Mucosa of descending colon (tissue), 3 donors: ENCODE measurements around the gene TUBGCP3. TPM values are rescaled to one million over a fixed set of nuclear protein-coding genes. Genes with fewer than 3 reads are reported as not detected.

Source experiments
- ATAC-seq: fragments of 200-7000 bp; cut with Tn5 transposase; one replicate; pipeline ENCODE4 v1.9.1; 2020; ENCODE audit warnings: mild to moderate bottlenecking, moderate library complexity
- DNase-seq, 3 donors: peaks; one replicate each; pipeline ENCODE4 v3.0.0-alpha.2; 2020
- H3K36me3 ChIP-seq: fragments of 200-600 bp; one replicate; pipeline ENCODE4 v1.8.0; 2021; ENCODE audit warnings: low read depth, mild to moderate bottlenecking
- H3K4me1 ChIP-seq: fragments of 200-600 bp; one replicate; pipeline ENCODE4 v1.8.0; 2021; ENCODE audit warnings: low read depth, mild to moderate bottlenecking
- H3K4me3 ChIP-seq: fragments of 200-600 bp; one replicate; pipeline ENCODE4 v1.8.0; 2021; ENCODE audit warnings: mild to moderate bottlenecking
- H3K9me3 ChIP-seq: fragments of 200-600 bp; one replicate; pipeline ENCODE4 v1.8.0; 2021; ENCODE audit warnings: mild to moderate bottlenecking
- intact Hi-C, 2 donors: fragments of 100-400 bp; cut with DNase I in 1 of 2; cut with micrococcal nuclease in 1 of 2; formaldehyde crosslinking; loops; one replicate each; pipeline versions ENCODE4 v1.11.0 to v1.11.1; 2022; cut with DNase I, micrococcal nuclease
- long read RNA-seq, 2 donors: library from polyadenylated mRNA; unstranded; transcript quantifications; one replicate each; pipeline ENCODE4 v2.0.0, GENCODE V29; 2019 to 2021
- total RNA-seq, 3 donors: library from RNA; stranded (reverse); fragmentation: NEBNext Ultra II Directional in 2 of 3; extraction: Animal tissue kit (Norgen Biotek cat#: 25700) in 2 of 3; gene quantifications; one replicate each; pipeline versions ENCODE4 v1.2.1 to v1.2.4, GENCODE V29; 2021 to 2023
- TF ChIP-seq, protein P1 (sequence below): fragments of 200-600 bp; IDR thresholded peaks from one replicate; pipeline ENCODE4 v1.8.0; 2022; ENCODE audit warnings: antibody characterized with exemption, mild to moderate bottlenecking
- donor health status: DM: no; HTN: no; CAD: no; lungs with moderate emphysema.
- donor health status: DM: no; HTN: no; CAD: no.
- donor health status: DM: no; HTN: yes; CAD: no.

Gene TUBGCP3, protein sequence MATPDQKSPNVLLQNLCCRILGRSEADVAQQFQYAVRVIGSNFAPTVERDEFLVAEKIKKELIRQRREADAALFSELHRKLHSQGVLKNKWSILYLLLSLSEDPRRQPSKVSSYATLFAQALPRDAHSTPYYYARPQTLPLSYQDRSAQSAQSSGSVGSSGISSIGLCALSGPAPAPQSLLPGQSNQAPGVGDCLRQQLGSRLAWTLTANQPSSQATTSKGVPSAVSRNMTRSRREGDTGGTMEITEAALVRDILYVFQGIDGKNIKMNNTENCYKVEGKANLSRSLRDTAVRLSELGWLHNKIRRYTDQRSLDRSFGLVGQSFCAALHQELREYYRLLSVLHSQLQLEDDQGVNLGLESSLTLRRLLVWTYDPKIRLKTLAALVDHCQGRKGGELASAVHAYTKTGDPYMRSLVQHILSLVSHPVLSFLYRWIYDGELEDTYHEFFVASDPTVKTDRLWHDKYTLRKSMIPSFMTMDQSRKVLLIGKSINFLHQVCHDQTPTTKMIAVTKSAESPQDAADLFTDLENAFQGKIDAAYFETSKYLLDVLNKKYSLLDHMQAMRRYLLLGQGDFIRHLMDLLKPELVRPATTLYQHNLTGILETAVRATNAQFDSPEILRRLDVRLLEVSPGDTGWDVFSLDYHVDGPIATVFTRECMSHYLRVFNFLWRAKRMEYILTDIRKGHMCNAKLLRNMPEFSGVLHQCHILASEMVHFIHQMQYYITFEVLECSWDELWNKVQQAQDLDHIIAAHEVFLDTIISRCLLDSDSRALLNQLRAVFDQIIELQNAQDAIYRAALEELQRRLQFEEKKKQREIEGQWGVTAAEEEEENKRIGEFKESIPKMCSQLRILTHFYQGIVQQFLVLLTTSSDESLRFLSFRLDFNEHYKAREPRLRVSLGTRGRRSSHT
- total RNA-seq: 10 to 100 TPM; 27.7 to 44.8 (median 32.7) TPM
- long read RNA-seq, donor 1, transcript TUBGCP3-201 (22 exons, 3,899 nt): major isoform, 15 of 27 reads
- long read RNA-seq, donor 1, partial matches to known transcripts: 5 of 27 reads
- long read RNA-seq, donor 1, other reads (novel, unspliced or antisense): 5 of 27 reads
- long read RNA-seq, donor 2, partial matches to known transcripts: 2 of 9 reads
- long read RNA-seq, donor 2, other reads (novel, unspliced or antisense): 1 of 9 reads

DNA sequence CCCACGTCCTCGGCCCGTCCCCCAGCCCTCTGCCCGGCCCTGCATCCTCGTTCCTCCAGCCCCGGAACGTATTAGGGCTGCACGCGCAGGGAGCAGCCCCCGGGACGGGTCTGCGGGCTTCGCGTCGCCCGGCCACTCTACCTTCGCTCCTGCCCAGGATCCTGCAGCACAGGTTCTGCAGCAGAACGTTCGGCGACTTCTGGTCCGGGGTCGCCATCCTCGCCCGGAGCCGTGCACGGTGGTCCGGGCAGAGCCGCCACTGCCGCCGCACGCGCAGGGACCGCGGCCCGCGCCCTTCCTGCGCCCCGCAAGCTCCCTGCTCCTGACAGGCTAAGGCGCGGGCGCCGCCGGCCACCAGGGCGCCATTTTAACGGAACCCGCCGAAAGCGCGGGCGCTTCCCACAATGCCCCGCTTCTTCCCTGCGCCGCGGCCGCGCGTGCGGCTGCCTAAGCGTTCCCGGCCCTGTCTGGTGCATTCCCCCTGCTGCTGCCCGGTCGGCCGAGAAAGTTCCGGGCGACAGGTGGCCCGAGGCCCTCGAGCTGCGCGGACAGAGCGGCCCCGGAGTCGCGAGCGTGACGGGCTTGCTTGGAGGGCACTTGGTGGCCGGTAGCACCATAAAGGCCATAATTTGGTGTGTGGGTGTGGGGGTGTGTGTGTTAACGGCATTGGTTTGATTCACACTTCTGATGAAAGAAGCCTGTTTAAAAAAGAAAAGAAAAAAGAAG lies at the start of gene TUBGCP3:
Gene TUBGCP3, minus strand, starts transcription at position 390 of the 726 bp plus-strand sequence. Its CDS starts 173 bp downstream, at position 217.
- Histone ChIP-seq H3K36me3 (no peaks in the 10 kb centered on the region), H3K4me3 (peak within 1 kb of the TSS; percentile 96), H3K9me3 (no peaks in the 10 kb centered on the region), H3K4me1 (peaks cover 22% of the 10 kb centered on the region)
- DNase-seq: peak; percentile 87 to 91 (median 90)
- peak; percentile 97 for ATAC-seq
- TF ChIP-seq, protein P1, sequence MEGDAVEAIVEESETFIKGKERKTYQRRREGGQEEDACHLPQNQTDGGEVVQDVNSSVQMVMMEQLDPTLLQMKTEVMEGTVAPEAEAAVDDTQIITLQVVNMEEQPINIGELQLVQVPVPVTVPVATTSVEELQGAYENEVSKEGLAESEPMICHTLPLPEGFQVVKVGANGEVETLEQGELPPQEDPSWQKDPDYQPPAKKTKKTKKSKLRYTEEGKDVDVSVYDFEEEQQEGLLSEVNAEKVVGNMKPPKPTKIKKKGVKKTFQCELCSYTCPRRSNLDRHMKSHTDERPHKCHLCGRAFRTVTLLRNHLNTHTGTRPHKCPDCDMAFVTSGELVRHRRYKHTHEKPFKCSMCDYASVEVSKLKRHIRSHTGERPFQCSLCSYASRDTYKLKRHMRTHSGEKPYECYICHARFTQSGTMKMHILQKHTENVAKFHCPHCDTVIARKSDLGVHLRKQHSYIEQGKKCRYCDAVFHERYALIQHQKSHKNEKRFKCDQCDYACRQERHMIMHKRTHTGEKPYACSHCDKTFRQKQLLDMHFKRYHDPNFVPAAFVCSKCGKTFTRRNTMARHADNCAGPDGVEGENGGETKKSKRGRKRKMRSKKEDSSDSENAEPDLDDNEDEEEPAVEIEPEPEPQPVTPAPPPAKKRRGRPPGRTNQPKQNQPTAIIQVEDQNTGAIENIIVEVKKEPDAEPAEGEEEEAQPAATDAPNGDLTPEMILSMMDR: no peak
- intact Hi-C loops: no loop called here

DNA sequence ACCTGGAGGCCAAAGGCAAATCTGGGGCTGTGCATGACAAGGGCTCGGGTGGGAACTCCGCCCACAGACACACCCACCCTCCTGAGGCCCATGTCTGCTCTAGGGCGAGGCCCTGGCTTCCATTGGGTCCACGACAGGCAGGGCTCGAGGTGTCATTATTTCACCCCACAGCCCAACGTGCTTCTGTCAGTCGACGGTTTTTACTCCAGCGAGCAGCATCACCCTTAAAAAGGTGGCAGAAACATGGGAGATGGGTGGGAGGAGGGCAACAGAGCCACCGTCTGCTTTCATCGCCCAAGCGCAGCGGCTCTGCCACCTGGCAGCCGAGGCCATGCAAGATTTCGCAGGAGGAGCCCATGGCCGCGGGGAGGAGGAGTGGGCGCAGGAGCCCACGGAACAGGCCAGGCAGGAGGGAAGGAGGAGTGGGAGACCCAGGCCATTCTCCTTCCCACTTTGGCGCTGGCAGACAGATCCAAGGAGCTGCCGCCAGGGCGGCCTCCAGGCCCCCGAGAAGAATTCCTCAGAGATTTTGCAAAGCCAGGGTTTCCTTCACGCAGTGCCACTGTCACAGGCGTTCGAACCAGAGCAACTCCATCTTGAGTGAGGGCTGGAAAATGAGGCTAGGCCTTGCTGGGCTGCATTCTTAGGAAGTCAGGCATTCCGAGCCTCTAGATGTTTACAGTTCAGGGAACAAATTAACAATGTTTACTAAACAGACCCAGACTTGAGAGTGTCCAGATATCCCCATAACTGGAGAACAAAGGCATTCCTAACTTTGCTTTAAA lies 49.3 kb upstream of the TUBGCP3 start:
- no peaks in the 10 kb centered on the region for H3K36me3 ChIP-seq
- no peaks in the 10 kb centered on the region for H3K9me3 ChIP-seq
- TF ChIP-seq, protein P1: no peak
- no peak for DNase-seq
- intact Hi-C loops: loop anchor here in 1 of 2 donors (10.0 kb wide), 1 partner anchor 238 kb away; no protein-coding TSS in a partner anchor
- H3K4me3 ChIP-seq: no peak overlapping the region
- H3K4me1 ChIP-seq: no peaks in the 10 kb centered on the region
- ATAC-seq: no peak

DNA sequence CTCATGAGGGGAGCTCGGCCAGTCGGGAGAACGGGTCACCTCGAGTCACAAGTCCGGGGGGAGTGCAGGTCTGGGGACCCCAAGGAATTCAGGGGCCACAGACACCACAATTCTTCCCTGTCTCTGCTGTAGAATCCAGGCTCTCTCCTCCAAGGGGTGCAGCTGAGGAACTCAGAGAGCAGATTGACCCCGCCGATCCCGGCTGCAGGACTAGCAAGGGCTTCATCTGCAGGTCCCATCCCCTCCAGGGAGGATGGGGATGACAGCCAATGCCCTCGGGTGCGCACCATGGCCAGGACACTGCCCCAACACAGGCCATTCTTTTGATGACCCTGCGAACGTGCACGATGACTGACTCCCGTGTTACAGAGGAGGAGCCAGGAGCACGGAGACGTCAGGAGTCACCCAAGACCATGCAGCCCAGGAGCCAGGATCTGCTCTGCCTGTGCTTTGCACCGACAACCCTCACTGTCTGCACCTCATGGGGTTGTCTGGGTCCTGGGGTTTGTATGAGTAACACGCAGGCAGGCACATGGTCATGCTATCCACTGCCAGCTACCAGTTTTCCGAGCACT lies 48.5 kb upstream of the TUBGCP3 start:
- H3K9me3 ChIP-seq: no peaks in the 10 kb centered on the region
- intact Hi-C loops: loop anchor here in 1 of 2 donors (10.0 kb wide), 1 partner anchor 238 kb away; no protein-coding TSS in a partner anchor
- TF ChIP-seq, protein P1: no peak
- DNase-seq (no peak), ATAC-seq (no peak)
- no peaks in the 10 kb centered on the region for H3K4me1 ChIP-seq
- no peak overlapping the region for H3K4me3 ChIP-seq
- H3K36me3 ChIP-seq: no peaks in the 10 kb centered on the region

DNA sequence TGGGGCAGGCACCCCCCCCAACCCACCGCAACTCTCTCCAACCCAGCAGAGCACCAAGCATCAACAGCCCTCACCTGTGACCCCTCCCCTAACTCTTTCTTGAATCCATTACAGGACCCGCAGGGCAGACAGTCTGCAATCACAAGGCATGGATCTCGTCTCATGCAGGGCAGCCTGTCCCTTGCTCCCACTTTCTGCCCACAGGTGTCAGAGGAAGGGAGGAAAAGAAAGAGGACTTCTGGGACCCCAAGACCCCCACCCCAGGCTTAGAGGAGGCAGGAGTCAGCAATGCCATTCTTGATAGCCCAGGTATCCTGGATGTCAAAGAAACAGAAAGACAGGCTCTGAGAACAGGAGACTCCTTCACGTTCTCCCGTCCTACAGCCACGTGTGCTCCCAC lies 47.4 kb upstream of the TUBGCP3 start:
- ATAC-seq (no peak), DNase-seq (no peak)
- Histone ChIP-seq H3K4me3 (no peak overlapping the region), H3K9me3 (no peaks in the 10 kb centered on the region), H3K36me3 (no peaks in the 10 kb centered on the region), H3K4me1 (no peaks in the 10 kb centered on the region)
- TF ChIP-seq, protein P1: no peak
- intact Hi-C loops: loop anchor here in 1 of 2 donors (10.0 kb wide), 1 partner anchor 239 kb away; no protein-coding TSS in a partner anchor
